LoVo (cell line): ENCODE measurements around the gene MCOLN1.
"Not testable (repeated sequence)": the region's sequence is repeated elsewhere in the genome, so short reads cannot be mapped to it uniquely, and the experiment has no call there.

Experiments
- DNase-seq: peaks from one replicate; pipeline ENCODE4 v3.0.0-alpha.2; 2016; ENCODE audit warnings: low spot score

The MCOLN1 gene

GRCh38 chr19:7526059-7526929 is 3.9 kb downstream of the MCOLN1 start:
- DNase-seq: no peak

- DNase-seq: no peak
Observed at GRCh38 chr19:7527516-7528191, 5.2 kb downstream of the MCOLN1 start.

- DNase-seq: no peak
Observed at GRCh38 chr19:7528192-7528519, 5.7 kb downstream of the MCOLN1 start.

- DNase-seq: no peak
Observed at GRCh38 chr19:7528522-7529245, 6.3 kb downstream of the MCOLN1 start.

- no peak for DNase-seq
Observed at GRCh38 chr19:7529246-7529600, 6.8 kb downstream of the MCOLN1 start.

GRCh38 chr19:7529610-7530490 is 7.4 kb downstream of the MCOLN1 start:
- DNase-seq: no peak

- no peak for DNase-seq
Observed at GRCh38 chr19:7533281-7533885, 11.0 kb downstream of the MCOLN1 start.

GRCh38 chr19:7533925-7534480 is 11.6 kb downstream of the MCOLN1 start:
- DNase-seq: peak; percentile 73

GRCh38 chr19:7534531-7535046 is 12.2 kb downstream of the MCOLN1 start:
- DNase-seq: peak; percentile 41

GRCh38 chr19:7535047-7535997 is 12.9 kb downstream of the MCOLN1 start, which contains the start of gene PNPLA6:
TSS of gene PNPLA6 (plus strand) at chr19:7535717. CDS start at chr19:7535789, 72 bp downstream.
- DNase-seq: peak; percentile 92

- DNase-seq: no peak
Observed at GRCh38 chr19:7535998-7536695, 13.7 kb downstream of the MCOLN1 start.

- DNase-seq: not testable (repeated sequence)
Observed at GRCh38 chr19:7538990-7539389, 16.6 kb downstream of the MCOLN1 start.

GRCh38 chr19:7539827-7540425 is 17.5 kb downstream of the MCOLN1 start:
- no peak for DNase-seq

- no peak for DNase-seq
Observed at GRCh38 chr19:7540761-7541474, 18.5 kb downstream of the MCOLN1 start.

- DNase-seq: no peak
Observed at GRCh38 chr19:7541475-7541824, 19.0 kb downstream of the MCOLN1 start.

GRCh38 chr19:7541828-7542443 is 19.5 kb downstream of the MCOLN1 start:
- no peak for DNase-seq

- DNase-seq: no peak
Observed at GRCh38 chr19:7542556-7543348, 20.3 kb downstream of the MCOLN1 start.
